HG02973 (cell line): ENCODE measurements around the gene TRIM74.
"Not testable (repeated sequence)": the region's sequence is repeated elsewhere in the genome, so short reads cannot be mapped to it uniquely, and the experiment has no call there.

ENCODE experiments used
- ATAC-seq: cut with Tn5 transposase; IDR thresholded peaks from one replicate; pipeline ENCODE4 v1.9.1; 2021; ENCODE audit warnings: moderate library complexity; ENCODE audit not compliant: unreplicated experiment

The TRIM74 gene

GRCh38 chr7:72968980-72969516 is at the start of gene TRIM74:
Gene TRIM74 (minus strand): TSS chr7:72969466. CDS start chr7:72966157, 3,309 bp downstream.
- not testable (repeated sequence) for ATAC-seq

DNA sequence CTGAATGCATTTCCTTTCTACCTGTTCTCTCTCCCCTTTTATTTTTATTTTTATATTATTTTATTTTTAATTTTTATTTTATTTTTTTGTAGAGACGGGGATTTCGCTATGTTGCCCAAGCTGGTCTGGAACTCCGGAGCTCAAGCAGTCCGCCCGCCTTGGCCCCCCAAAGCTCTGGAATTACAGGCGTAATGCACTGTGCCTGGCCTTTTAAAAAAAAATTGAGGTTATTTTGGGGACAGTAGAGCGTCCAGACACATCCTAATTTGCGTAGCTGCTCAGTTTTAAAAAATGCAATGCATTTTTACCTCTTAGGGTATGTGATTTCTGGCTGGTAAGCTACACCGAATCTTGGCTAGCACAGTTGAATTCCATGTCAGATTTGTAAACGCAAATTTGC is 37.2 kb upstream of the TRIM74 start:
- ATAC-seq, result not testable (repeated sequence)

- ATAC-seq, result peak; percentile 80
These were observed 36.6 kb upstream of the TRIM74 start for GRCh38 chr7:73005693-73006447.

GRCh38 chr7:73005356-73005692 is 36.1 kb upstream of the TRIM74 start:
- peak; percentile 80 for ATAC-seq

- not testable (repeated sequence) for ATAC-seq
These were observed 28.7 kb upstream of the TRIM74 start for GRCh38 chr7:72997887-72998468.

- not testable (repeated sequence) for ATAC-seq
These were observed 28.2 kb upstream of the TRIM74 start for GRCh38 chr7:72997447-72997846.

DNA sequence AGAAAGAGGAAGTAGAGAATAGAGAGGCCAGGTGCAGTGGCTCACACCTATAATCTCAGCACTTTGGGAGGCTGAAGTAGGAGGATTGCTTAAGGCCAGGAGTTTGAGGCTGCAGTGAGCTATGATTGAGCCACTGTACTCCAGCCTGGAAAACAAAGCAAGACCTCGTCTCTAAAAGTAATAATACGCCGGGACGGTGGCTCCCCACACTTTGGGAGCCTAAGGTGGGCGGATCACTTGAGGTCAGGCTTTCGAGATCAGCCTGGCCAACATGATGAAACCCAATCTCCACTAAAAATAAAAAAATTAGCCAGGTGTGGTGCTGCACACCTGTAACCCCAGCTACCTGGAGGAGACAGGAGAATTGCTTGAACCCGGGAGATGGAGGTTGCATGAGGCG is 26.2 kb upstream of the TRIM74 start:
- not testable (repeated sequence) for ATAC-seq

- not testable (repeated sequence) for ATAC-seq
These were observed 21.1 kb upstream of the TRIM74 start for GRCh38 chr7:72990146-72990913.

DNA sequence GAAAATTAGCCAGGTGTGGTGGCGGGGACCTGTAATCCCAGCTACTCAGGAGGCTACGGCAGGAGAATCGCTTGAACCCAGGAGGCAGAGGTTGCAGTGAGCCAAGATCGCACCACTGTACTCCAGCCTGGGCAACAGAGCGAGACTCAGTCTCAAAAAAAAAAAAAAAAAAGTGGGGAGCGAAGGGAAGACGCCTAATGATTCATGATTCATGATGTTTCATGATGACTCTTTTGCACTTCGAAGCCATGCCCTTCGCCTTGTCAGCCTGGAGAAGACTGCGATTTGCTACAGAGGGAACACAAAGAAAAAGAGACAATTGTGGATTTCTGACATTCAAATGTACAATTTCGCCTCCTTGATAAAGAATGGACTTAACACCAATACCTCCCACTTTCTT is 12.8 kb upstream of the TRIM74 start:
- ATAC-seq, result not testable (repeated sequence)

GRCh38 chr7:72980382-72980781 is 11.1 kb upstream of the TRIM74 start:
- not testable (repeated sequence) for ATAC-seq

DNA sequence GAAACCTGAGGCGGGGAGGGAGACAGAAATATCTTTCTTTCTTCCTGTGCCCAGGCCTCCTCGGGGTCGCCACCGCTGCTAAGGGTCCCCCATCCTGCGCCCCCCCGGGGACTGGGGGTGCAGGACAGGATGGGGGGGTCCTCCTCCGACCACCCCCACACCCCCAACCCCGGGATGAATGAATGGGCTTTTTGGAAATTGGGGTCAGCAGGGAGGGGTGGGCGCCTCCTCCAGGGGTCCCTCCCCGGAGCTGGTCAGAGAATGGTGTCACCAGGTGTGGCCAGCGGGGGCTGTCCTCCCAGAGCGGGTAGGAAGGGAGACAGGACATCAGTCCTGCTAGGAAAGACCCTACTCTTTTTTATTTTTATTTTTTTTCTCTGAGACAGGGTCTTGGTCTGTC is 7.2 kb upstream of the TRIM74 start:
- not testable (repeated sequence) for ATAC-seq

GRCh38 chr7:72975656-72976286 is 6.5 kb upstream of the TRIM74 start:
- not testable (repeated sequence) for ATAC-seq

GRCh38 chr7:72974781-72975180 is 5.5 kb upstream of the TRIM74 start:
- not testable (repeated sequence) for ATAC-seq

DNA sequence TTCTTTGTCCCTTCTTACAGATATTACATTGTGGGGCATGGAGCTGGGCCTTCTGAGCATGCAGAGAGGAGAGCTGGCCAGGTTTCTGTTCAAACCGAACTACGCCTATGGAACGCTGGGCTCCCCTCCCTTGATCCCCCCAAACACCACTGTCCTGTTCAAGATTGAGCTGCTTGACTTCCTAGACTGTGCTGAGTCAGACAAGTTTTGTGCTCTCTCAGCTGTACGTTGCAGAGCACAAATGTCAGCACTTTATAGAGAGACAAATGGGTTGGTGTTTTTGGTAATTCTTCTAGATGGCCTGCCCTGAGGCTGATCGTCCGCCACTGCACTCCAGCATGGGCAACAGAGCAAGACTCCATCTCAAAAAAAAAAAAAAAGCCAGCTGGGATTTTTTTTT is 2.2 kb upstream of the TRIM74 start:
- ATAC-seq, result not testable (repeated sequence)

- not testable (repeated sequence) for ATAC-seq
These were observed 422 bp upstream of the TRIM74 start for GRCh38 chr7:72969688-72970087.

GRCh38 chr7:72966892-72967291 is 2.4 kb downstream of the TRIM74 start:
- not testable (repeated sequence) for ATAC-seq

- ATAC-seq, result peak; percentile 61
These were observed 3.9 kb downstream of the TRIM74 start for GRCh38 chr7:72965186-72965975.

- ATAC-seq, result not testable (repeated sequence)
These were observed 6.2 kb downstream of the TRIM74 start for GRCh38 chr7:72963056-72963455.

DNA sequence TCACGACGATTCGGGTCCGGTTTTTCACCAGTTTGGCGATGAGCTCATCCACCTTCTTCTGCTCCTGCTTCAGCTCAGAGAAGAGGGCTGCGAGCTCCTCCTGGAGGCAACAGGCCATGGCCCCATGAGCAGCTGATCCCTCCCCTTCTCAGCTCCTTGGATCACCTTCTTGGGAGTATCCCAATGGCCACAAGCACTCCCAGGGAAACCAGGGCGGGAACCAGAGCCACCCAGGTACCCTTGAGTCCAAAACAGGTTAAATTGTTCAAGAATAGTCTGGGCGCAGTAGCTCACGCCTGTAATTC is 8.0 kb downstream of the TRIM74 start:
- ATAC-seq, result not testable (repeated sequence)

DNA sequence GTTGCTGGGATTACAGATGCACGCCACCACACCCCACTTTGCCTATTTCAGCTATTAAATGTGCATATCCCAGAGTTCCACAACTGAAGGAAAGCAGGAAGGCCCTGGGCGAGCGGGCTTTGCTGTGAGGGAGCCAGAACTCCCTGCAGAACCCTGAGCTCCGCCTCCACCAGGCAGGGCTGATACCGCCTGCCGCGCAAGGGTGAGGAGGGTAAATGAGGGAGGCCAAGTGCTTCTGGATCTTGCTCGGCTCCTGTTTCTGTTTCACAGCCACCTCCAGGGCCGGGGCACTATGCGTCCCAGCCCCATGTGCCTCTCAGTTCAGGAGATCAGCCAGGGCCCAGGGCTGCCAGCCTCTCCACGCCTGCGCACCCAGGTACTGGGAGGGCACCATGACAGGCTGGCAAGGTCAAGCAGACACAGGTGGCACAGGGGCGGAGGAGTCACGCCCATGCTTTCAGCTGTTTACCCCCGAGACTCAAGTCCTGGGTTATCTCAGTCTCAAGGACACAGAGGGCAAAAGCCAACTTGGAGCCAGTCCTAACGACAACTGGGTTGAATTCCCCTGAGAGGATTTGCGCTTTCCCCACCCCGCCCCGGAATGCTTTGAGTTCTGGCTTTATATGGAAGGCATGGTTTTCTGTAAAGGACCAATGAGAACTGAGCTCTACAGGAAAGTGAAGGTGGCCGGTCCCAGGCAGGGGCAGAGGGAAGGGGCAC is 8.5 kb downstream of the TRIM74 start:
- ATAC-seq, result not testable (repeated sequence)
